ENCODE results near the gene PLOD3.
"Not testable (repeated sequence)": the region's sequence is repeated elsewhere in the genome, so short reads cannot be mapped to it uniquely, and the experiment has no call there.

Gene PLOD3

DNA sequence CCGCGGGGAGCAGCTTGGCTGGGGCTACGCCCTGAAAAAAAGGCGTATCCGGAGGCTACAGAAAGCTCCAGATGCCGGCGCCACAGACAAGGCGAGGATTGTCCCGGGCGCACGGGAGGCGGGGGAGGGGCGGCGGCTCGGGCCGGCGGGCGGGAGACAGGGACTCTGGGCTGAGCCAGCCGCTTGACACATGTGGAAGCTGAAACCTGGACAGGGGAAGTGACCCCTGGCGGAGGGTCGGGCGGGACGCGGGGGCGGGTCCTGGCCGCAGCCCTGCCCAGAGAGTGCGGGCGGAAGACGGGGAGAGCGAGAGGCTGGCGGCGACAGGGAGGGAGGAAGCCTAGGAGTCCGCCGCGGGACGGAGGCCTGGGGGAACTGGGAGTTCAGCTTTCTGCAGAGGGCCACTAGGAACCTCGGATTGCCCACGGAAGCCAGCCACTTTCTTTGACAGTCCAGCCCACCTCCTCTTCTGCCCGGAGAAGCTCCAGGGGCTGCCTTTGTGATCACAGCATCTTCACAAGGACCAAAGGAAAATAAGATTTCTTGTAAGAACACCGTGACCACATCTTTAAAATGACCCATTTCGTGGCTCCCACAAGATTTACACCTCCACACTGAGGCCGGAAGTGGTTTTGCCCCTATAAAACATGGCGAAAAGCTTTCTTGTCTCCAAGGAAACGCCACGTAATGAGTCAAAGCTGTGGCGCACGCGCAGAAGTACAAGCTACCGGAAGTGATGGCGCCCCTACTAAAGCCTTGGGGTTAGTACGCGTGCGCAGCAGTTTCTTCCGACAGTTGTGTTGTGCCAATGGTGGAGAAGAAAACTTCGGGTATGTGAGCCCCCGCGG lies at the start of gene PLOD3, which contains the start of gene ZNHIT1:
Gene PLOD3 (minus strand): TSS at position 194 of the 848 bp plus-strand sequence. CDS start 307 bp downstream, outside the sequence.
Gene ZNHIT1 (plus strand): TSS at position 778 of the 848 bp plus-strand sequence. CDS start 31 bp downstream, at position 809.
- DNase-seq (ENCODE audit: low read depth) = peak; percentile 97
- H3K4me3 ChIP-seq (ENCODE audit: low read length) = peak within 1 kb of the TSS; percentile 87
- TF ChIP-seq CTCF (IDR thresholded peaks at IDR 0.05; ENCODE audit: insufficient read depth, low read depth, low read length, missing control alignments) = no peak

- DNase-seq (ENCODE audit: low read depth) = no peak
- no peak overlapping the region for H3K4me3 ChIP-seq (ENCODE audit: low read length)
- no peak for TF ChIP-seq CTCF (IDR thresholded peaks at IDR 0.05; ENCODE audit: insufficient read depth, low read depth, low read length, missing control alignments)
Measured at GRCh38 chr7:101265622-101266516, 48.5 kb upstream of the PLOD3 start.

- DNase-seq (ENCODE audit: low read depth); H3K4me3 ChIP-seq (ENCODE audit: low read length): not testable (repeated sequence)
Measured at GRCh38 chr7:101264102-101264706, 46.8 kb upstream of the PLOD3 start.

- no peak for DNase-seq (ENCODE audit: low read depth)
- no peak for TF ChIP-seq CTCF (IDR thresholded peaks at IDR 0.05; ENCODE audit: insufficient read depth, low read depth, low read length, missing control alignments)
- H3K4me3 ChIP-seq (ENCODE audit: low read length) = no peak overlapping the region
Measured at GRCh38 chr7:101258243-101258731, 40.9 kb upstream of the PLOD3 start.

GRCh38 chr7:101255796-101256195 lies 38.4 kb upstream of the PLOD3 start:
- no peak for DNase-seq (ENCODE audit: low read depth)
- TF ChIP-seq CTCF (IDR thresholded peaks at IDR 0.05; ENCODE audit: insufficient read depth, low read depth, low read length, missing control alignments) = no peak
- no peak overlapping the region for H3K4me3 ChIP-seq (ENCODE audit: low read length)

- H3K4me3 ChIP-seq (ENCODE audit: low read length); DNase-seq (ENCODE audit: low read depth): not testable (repeated sequence)
Measured at GRCh38 chr7:101253199-101253598, 35.8 kb upstream of the PLOD3 start.

GRCh38 chr7:101251871-101252659 lies 34.7 kb upstream of the PLOD3 start:
- H3K4me3 ChIP-seq (ENCODE audit: low read length) = peak overlapping the region; percentile 84
- DNase-seq (ENCODE audit: low read depth) = peak; percentile 99
- TF ChIP-seq CTCF (IDR thresholded peaks at IDR 0.05; ENCODE audit: insufficient read depth, low read depth, low read length, missing control alignments) = no peak

All from epithelial cell of esophagus (primary cell).